Fibroblast of lung (primary cell): ENCODE results near the gene RTN4RL2. TPM values are rescaled to one million over a fixed set of nuclear protein-coding genes. Genes with fewer than 3 reads are reported as not detected.
A peak's percentile ranks its signal among the peaks of the same experiment; 100 is the strongest.

Experiments used
- DNase-seq, 2 donors: peaks; one replicate each; pipeline versions ENCODE4 v3.0.0 to v3.0.0-alpha.2; 2010; ENCODE audit warnings: low read depth in 2 of 2
- H2AFZ ChIP-seq: 2 replicates; pipeline ENCODE4 v1.5.1; 2012; ENCODE audit warnings: low read length, control low read depth, inconsistent platforms
- H3K27ac ChIP-seq: 2 replicates; pipeline ENCODE4 v1.5.1; 2011; ENCODE audit warnings: low read length, control low read depth; ENCODE audit not compliant: insufficient read depth
- H3K27me3 ChIP-seq: 2 replicates; pipeline ENCODE4 v1.5.1; 2011; ENCODE audit warnings: mild to moderate bottlenecking, low read length; ENCODE audit not compliant: control insufficient read depth, insufficient read depth
- H3K36me3 ChIP-seq: 2 replicates; pipeline ENCODE4 v1.5.1; 2011; ENCODE audit warnings: low read length; ENCODE audit not compliant: control insufficient read depth, insufficient read depth
- H3K4me1 ChIP-seq: 2 replicates; pipeline ENCODE4 v1.5.1; 2011; ENCODE audit warnings: low read length; ENCODE audit not compliant: control insufficient read depth, insufficient read depth; ENCODE audit errors: extremely low read depth
- H3K4me2 ChIP-seq: 2 replicates; pipeline ENCODE4 v1.5.1; 2011; ENCODE audit warnings: low read length, control low read depth; ENCODE audit not compliant: insufficient read depth; ENCODE audit errors: extremely low read depth
- H3K4me3 ChIP-seq, 4 experiments: fragments of 200-600 bp in 1 of 4; sonication (generic) in 1 of 4; replicated peaks in 1 of 4; 2 replicates each; pipeline ENCODE4 v1.5.1; 2011 to 2016; ENCODE audit warnings: low read length in 4 of 4, low read depth in 3 of 4, mild to moderate bottlenecking in 3 of 4, control low read depth in 2 of 4, inconsistent platforms in 1 of 4, mixed read lengths in 1 of 4; ENCODE audit not compliant: insufficient read depth in 1 of 4; ENCODE audit errors: control extremely low read depth in 1 of 4
- H3K79me2 ChIP-seq: 2 replicates; pipeline ENCODE4 v1.5.1; 2012; ENCODE audit warnings: mild to moderate bottlenecking, low read length, inconsistent platforms; ENCODE audit not compliant: control insufficient read depth, insufficient read depth
- H3K9ac ChIP-seq: 2 replicates; pipeline ENCODE4 v1.5.1; 2011; ENCODE audit warnings: mild to moderate bottlenecking, low read length, control low read depth; ENCODE audit not compliant: insufficient read depth
- H3K9me3 ChIP-seq: 2 replicates; pipeline ENCODE4 v1.5.1; 2012; ENCODE audit warnings: low read depth, low read length; ENCODE audit not compliant: control insufficient read depth, insufficient read depth
- H4K20me1 ChIP-seq: 2 replicates; pipeline ENCODE4 v1.5.1; 2011; ENCODE audit warnings: low read length; ENCODE audit not compliant: control insufficient read depth, insufficient read depth; ENCODE audit errors: extremely low read depth
- CTCF ChIP-seq, 2 donors: IDR thresholded peaks in 1 of 2; conservative IDR thresholded peaks in 1 of 2; 1 replicate in 1 of 2; 2 replicates in 1 of 2; pipeline ENCODE4 v1.5.1; 2011 to 2012; ENCODE audit warnings: low read length in 2 of 2, control low read depth in 1 of 2, inconsistent platforms in 1 of 2, low read depth in 1 of 2, mild to moderate bottlenecking in 1 of 2
- EZH2 ChIP-seq: IDR thresholded peaks from 2 replicates; pipeline ENCODE4 v1.5.1; 2012; ENCODE audit warnings: low read length, control low read depth, mild to moderate bottlenecking; ENCODE audit errors: missing control alignments
- polyA plus RNA-seq, 2 donors: library from polyadenylated mRNA; depleted of rRNA in 1 of 2; stranded (reverse) in 1 of 2; unstranded in 1 of 2; fragments of >200 nt; gene quantifications; 2 replicates each; pipeline ENCODE4 v1.2.1, GENCODE V29; 2011 to 2012; ENCODE audit warnings: missing spikeins in 1 of 2
- total RNA-seq: library from RNA; depleted of rRNA; stranded (reverse); fragments of >200 nt; gene quantifications from 2 replicates; pipeline ENCODE4 v1.2.1, GENCODE V29; 2014

The RTN4RL2 gene
- total and polyA plus RNA-seq, 2 donors (not counting 1 experiment from before 2014, with no cell fraction given) = 0.17 to 0.27 TPM

DNA sequence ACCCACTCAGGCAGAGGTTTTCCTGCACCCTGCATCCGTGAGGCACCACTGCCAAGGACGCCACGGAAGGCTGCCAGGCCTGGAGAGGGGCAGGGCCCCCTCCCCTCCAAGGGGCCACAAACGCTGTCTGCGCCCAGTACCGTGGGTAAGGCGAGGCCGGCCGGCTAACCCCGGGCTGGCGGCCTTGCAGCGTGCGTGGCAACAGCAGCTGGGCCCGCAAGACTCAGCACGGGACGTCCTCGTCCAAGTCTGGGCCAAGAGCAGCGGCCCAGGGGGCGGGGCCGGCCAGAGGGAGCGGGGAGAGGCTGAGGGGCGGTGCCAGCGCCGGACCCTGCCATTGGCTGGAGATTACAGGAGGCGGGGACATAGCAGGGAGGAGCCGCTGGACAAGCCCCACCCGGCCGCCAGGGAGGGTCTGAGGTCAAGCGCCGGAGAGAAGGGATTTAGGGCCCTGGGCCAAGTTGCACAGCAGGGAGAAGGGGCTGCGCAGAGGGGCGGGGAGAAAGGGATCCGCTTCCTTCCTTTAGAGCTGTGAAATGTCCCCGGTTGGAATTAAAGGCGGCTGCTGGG, 39.2 kb downstream of the RTN4RL2 start:
- Histone ChIP-seq H3K9ac (no peak overlapping the region), H4K20me1 (no peaks in the 10 kb centered on the region), H3K27me3 (no peaks in the 10 kb centered on the region), H3K36me3 (peaks cover 4% of the 10 kb centered on the region), H3K79me2 (no peaks in the 10 kb centered on the region), H3K9me3 (no peaks in the 10 kb centered on the region), H3K4me2 (peak overlapping the region; percentile 66), H3K27ac (peak overlapping the region; percentile 54), H2AFZ (peak overlapping the region; percentile 70), H3K4me3 (peak overlapping the region; percentile 19 to 46 (median 28)), H3K4me1 (peaks cover 7% of the 10 kb centered on the region)
- DNase-seq = peak; percentile 85 to 94
- no peak for TF ChIP-seq EZH2
- TF ChIP-seq CTCF (conservative IDR thresholded peaks at IDR 0.05 in 1 of 2, IDR thresholded peaks at IDR 0.05 in 1 of 2; ENCODE audit: low read depth in 1 of 2, low read length in 2 of 2) = no peak

DNA sequence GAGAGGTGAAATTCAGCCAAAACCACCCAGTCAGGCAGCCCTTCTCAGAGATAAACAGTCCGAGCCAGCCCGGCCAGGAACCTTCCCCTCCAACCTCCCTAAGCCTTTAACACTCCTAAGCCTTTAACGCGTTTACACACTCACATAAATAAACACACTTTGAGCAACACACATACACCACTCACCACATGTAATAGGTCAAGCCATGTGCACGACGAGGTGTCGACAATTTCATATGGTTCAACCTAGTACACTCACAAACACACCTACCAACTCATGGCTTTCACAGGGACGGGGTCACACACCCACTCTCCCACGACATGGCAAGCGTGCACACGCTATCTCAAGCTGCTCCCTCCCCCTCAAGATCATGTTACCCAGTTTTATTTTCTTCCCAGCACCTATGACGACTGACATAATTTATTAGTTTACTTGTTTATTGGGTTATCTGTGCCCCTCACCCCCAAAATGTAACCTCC, 39.7 kb downstream of the RTN4RL2 start:
- H3K79me2 ChIP-seq = no peaks in the 10 kb centered on the region
- H2AFZ ChIP-seq = peak overlapping the region; percentile 70
- H3K36me3 ChIP-seq = peaks cover 4% of the 10 kb centered on the region
- H3K9ac ChIP-seq = no peak overlapping the region
- peaks cover 7% of the 10 kb centered on the region for H3K4me1 ChIP-seq
- peak overlapping the region; percentile 35 for H3K27ac ChIP-seq
- H3K27me3 ChIP-seq = no peaks in the 10 kb centered on the region
- no peaks in the 10 kb centered on the region for H3K9me3 ChIP-seq
- TF ChIP-seq EZH2 (no peak), CTCF (conservative IDR thresholded peaks at IDR 0.05 in 1 of 2, IDR thresholded peaks at IDR 0.05 in 1 of 2; ENCODE audit: low read depth in 1 of 2, low read length in 2 of 2) (no peak)
- no peak for DNase-seq
- H3K4me3 ChIP-seq = peak overlapping the region; percentile 19 to 46 (median 28)
- H4K20me1 ChIP-seq = no peaks in the 10 kb centered on the region
- H3K4me2 ChIP-seq = peak overlapping the region; percentile 52

DNA sequence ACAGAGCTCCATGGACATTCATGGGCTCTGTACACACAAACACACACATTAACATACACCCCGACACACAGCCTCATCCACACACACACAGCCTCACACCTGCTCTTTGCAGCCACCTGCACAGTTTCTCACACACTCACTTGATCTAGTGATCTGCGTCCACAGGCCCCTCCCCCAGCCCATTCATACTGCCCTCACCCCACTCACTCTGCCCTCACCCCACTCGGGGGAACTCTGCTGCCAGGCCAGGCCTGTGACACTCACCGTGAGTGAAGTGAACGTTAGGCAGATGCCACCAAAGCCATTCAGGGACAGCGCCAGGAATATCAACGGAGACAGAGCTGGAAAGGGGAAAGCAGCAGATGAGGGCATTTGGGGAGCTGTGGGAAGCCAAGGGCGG, 40.2 kb downstream of the RTN4RL2 start:
- peaks cover 7% of the 10 kb centered on the region for H3K4me1 ChIP-seq
- H3K27ac ChIP-seq = no peak overlapping the region
- H3K27me3 ChIP-seq = no peaks in the 10 kb centered on the region
- DNase-seq = no peak
- H3K9ac ChIP-seq = no peak overlapping the region
- no peak overlapping the region for H2AFZ ChIP-seq
- no peaks in the 10 kb centered on the region for H3K79me2 ChIP-seq
- peaks cover 4% of the 10 kb centered on the region for H3K36me3 ChIP-seq
- no peak for TF ChIP-seq CTCF (conservative IDR thresholded peaks at IDR 0.05 in 1 of 2, IDR thresholded peaks at IDR 0.05 in 1 of 2; ENCODE audit: low read depth in 1 of 2, low read length in 2 of 2)
- TF ChIP-seq EZH2 = no peak
- no peaks in the 10 kb centered on the region for H3K9me3 ChIP-seq
- no peaks in the 10 kb centered on the region for H4K20me1 ChIP-seq
- H3K4me2 ChIP-seq = no peak overlapping the region
- no peak overlapping the region for H3K4me3 ChIP-seq
